Heart left ventricle (tissue), 16 donors: ENCODE data around the gene SAP30L. TPM values are rescaled to one million over a fixed set of nuclear protein-coding genes. Genes with fewer than 3 reads are reported as not detected.

ENCODE experiments used
- ATAC-seq, 4 donors: fragments of 200-7000 bp; cut with Tn5 transposase; one replicate each; pipeline ENCODE4 v1.9.1; 2020 to 2022; ENCODE audit warnings: moderate library complexity in 4 of 4, mild to moderate bottlenecking in 3 of 4, moderate number of reproducible peaks in 1 of 4
- DNase-seq, 5 donors: peaks; one replicate each; pipeline ENCODE4 v3.0.0-alpha.2; 2020
- H3K27ac ChIP-seq, 12 donors: fragments of 200-600 bp; sonication (generic) in 4 of 12; one replicate each; pipeline versions ENCODE4 v1.5.0 to v1.8.0; 2016 to 2022; ENCODE audit warnings: mild to moderate bottlenecking in 2 of 12
- H3K27me3 ChIP-seq, 9 donors: fragments of 200-600 bp; sonication (generic) in 2 of 9; one replicate each; pipeline versions ENCODE4 v1.5.1 to v1.8.0; 2016 to 2022; ENCODE audit warnings: mild to moderate bottlenecking in 3 of 9
- H3K36me3 ChIP-seq, 9 donors: fragments of 200-600 bp; sonication (generic) in 2 of 9; one replicate each; pipeline versions ENCODE4 v1.5.0 to v1.8.0; 2018 to 2022; ENCODE audit warnings: mild to moderate bottlenecking in 2 of 9
- H3K4me1 ChIP-seq, 12 donors: fragments of 200-600 bp; sonication (generic) in 4 of 12; one replicate each; pipeline versions ENCODE4 v1.5.0 to v1.8.0; 2016 to 2022; ENCODE audit warnings: mild to moderate bottlenecking in 3 of 12
- H3K4me3 ChIP-seq, 12 donors: fragments of 200-600 bp; sonication (generic) in 4 of 12; one replicate each; pipeline versions ENCODE4 v1.5.0 to v1.8.0; 2017 to 2022; ENCODE audit warnings: mild to moderate bottlenecking in 9 of 12, moderate library complexity in 4 of 12
- H3K9me3 ChIP-seq, 12 donors: fragments of 200-600 bp; sonication (generic) in 4 of 12; one replicate each; pipeline versions ENCODE4 v1.5.0 to v1.8.0; 2016 to 2022; ENCODE audit warnings: mild to moderate bottlenecking in 1 of 12
- CTCF ChIP-seq, 12 donors: fragments of 200-600 bp; sonication (generic) in 4 of 12; IDR thresholded peaks; one replicate each; pipeline versions ENCODE4 v1.5.0 to v1.8.0; 2018 to 2022; ENCODE audit warnings: antibody characterized with exemption in 12 of 12, mild to moderate bottlenecking in 5 of 12
- POLR2A ChIP-seq, 2 donors: fragments of 450-650 bp; IDR thresholded peaks; one replicate each; pipeline ENCODE4 v1.6.1; 2017; ENCODE audit warnings: antibody characterized with exemption in 2 of 2, mild to moderate bottlenecking in 2 of 2, moderate library complexity in 2 of 2
- WGBS, 4 donors: extraction: QIAGEN DNeasy Blood & Tissue Kit in 2 of 4; methylation state at CpG; one replicate each; pipeline versions ENCODE4 v1.1.5 to v1.1.7; 2013 to 2018; 5-methylcytosine and 5-hydroxymethylcytosine counted together
- intact Hi-C, 10 donors: fragments of 100-400 bp; cut with DNase I; formaldehyde crosslinking; loops; one replicate each; pipeline versions ENCODE4 v1.11.1 to v1.14.2; 2022
- polyA plus RNA-seq, 2 donors: library from polyadenylated mRNA; stranded (reverse); fragments of 200-250 nt; gene quantifications; one replicate each; pipeline ENCODE4 v1.2.3, GENCODE V29; 2013
- total RNA-seq, 9 donors: library from RNA; depleted of rRNA in 2 of 9; stranded (reverse); fragments of >200 nt in 2 of 9; fragmentation: NEBNext Ultra II Directional in 3 of 9; extraction: Animal tissue kit (Norgen Biotek cat#: 25700) in 3 of 9; gene quantifications; one replicate each; pipeline versions ENCODE4 v1.1.0 to v1.2.4, GENCODE V29; 2016 to 2023
- donor health status: ischemic (EF 13 %, LVEDD 7.1; RV severe dilation, severe dysfunction).
- donor health status: healthy with polysubstance abuse.
- donor health status: DM: no; HTN: yes; CAD: no.
- donor health status: DM: no; HTN: no; CAD: no.
- donor health status: ischemic (EF 25% LVEDD 6.9; RV normal size, moderate dysfunction).
- donor health status: ischemic (EF 25% LVEDD 5.7; RV mildly dilated, moderate dysfunction).
- donor health status: healthy.
- donor health status: DM: yes; HTN: yes; CAD: no.
- donor health status: ischemic (EF 35%, LVEDD 5.7; RV mildly dilated, moderate dysfunction).
- donor health status: nonischemic (EF 11% LVEDD 7.7; RV severe dilation, severe dysfunction).
- donor health status: DM: yes; HTN: yes; CAD: no.
- donor health status: PGD.
- donor health status: ischemic (EF 29% LVEDD 5.4; RV normal size, mild dysfunction).
- donor health status: nonischemic (EF 23%, LVEDD 6.1; RV moderate dilation, normal function).

SAP30L gene
- total and polyA plus RNA-seq, 11 donors = 19.7 to 55.5 (median 37.4) TPM

DNA sequence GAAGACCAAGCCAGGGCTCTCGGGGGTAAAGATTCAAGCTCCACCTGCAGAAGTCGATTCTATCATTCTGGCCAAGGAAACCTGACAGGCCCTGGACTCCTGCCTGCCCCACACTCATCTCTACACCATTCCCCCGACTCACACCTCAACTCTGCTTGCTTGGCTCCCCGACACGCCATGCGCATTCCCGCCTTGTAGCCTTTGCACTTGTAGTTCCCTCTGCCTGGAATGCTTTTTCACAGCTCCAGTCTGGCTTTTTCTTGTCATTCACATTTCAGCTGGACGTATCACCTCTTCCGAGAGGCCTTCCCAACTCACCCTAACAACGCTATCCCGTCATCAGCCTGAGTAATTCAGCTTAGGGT lies 60.9 kb downstream of the SAP30L start:
- Histone ChIP-seq H3K36me3 (no peaks in the 10 kb centered on the region), H3K27me3 (peaks cover 0 to 32% (median under 1%) of the 10 kb centered on the region in 9 donors), H3K4me3 (no peak overlapping the region), H3K9me3 (no peaks in the 10 kb centered on the region), H3K27ac (no peak overlapping the region), H3K4me1 (no peaks in the 10 kb centered on the region)
- 70 to 83% (median 78%) methylated on average over 11 of the region's 11 CpGs for WGBS, 4 donors
- TF ChIP-seq POLR2A (IDR thresholded peaks at IDR 0.05) = no peak
- no peak for TF ChIP-seq CTCF (IDR thresholded peaks at IDR 0.05)
- no peak for DNase-seq
- ATAC-seq = no peak
- intact Hi-C loops = no loop called here

DNA sequence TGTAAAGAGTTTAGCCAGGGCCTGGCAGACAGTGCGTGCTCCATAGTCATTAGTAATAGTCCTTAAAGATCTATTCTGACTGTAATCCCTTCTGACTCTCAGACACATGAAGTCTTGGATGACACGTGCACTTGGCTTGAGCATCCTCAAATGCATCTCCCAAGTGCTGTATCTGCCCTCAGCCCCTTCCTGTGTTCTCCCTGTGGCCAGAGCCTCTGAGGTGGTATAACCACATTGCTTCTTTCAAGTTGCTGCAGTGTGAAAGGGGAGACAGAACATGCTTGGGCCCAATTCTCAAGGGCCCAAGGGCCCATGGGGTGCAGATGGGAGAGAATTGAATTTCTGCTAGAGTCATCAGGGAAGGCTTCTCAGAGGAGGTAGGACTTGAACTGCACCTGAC lies 62.3 kb downstream of the SAP30L start:
- Histone ChIP-seq H3K9me3 (no peaks in the 10 kb centered on the region), H3K4me3 (no peak overlapping the region), H3K27ac (no peak overlapping the region), H3K27me3 (peaks cover 0 to 27% (median 0%) of the 10 kb centered on the region in 9 donors), H3K36me3 (no peaks in the 10 kb centered on the region), H3K4me1 (no peaks in the 10 kb centered on the region)
- ATAC-seq = no peak
- no peak for TF ChIP-seq CTCF (IDR thresholded peaks at IDR 0.05)
- no peak for TF ChIP-seq POLR2A (IDR thresholded peaks at IDR 0.05)
- DNase-seq = no peak
- intact Hi-C loops = no loop called here
- 81 to 90% (median 83%) methylated on average over 2 of the region's 2 CpGs for WGBS, 4 donors

- Histone ChIP-seq H3K4me1 (no peaks in the 10 kb centered on the region), H3K27me3 (peaks cover 0 to 40% (median 0%) of the 10 kb centered on the region in 9 donors), H3K4me3 (no peak overlapping the region), H3K36me3 (no peaks in the 10 kb centered on the region), H3K9me3 (no peaks in the 10 kb centered on the region), H3K27ac (no peak overlapping the region)
- TF ChIP-seq POLR2A (IDR thresholded peaks at IDR 0.05) (no peak), CTCF (IDR thresholded peaks at IDR 0.05) (no peak)
- WGBS, 4 donors = 53 to 75% (median 67%) methylated on average over 5 of the region's 5 CpGs
- ATAC-seq (no peak), DNase-seq (no peak)
- intact Hi-C loops = no loop called here
Observed at GRCh38 chr5:154509784-154510555, 64.2 kb downstream of the SAP30L start.

Other genes starting within 250 kb of the SAP30L start
- 10 to 100 TPM; 22.4 to 44.8 (median 36.4) TPM for gene HAND1, start 32.2 kb downstream of the SAP30L start, total RNA-seq
- 10 to 100 TPM; 23.8 to 30.6 TPM for gene HAND1, start 32.2 kb downstream of the SAP30L start, polyA plus RNA-seq